GM03348 (cell line): Measurements from ENCODE around the gene ADM5.

Source experiments
- DNase-seq: peaks from one replicate; pipeline ENCODE4 v3.0.0; 2012; ENCODE audit warnings: low spot score

ADM5 gene

GRCh38 chr19:49689133-49690078 lies at the start of gene ADM5:
Gene ADM5 (plus strand): TSS chr19:49689594. CDS start chr19:49689838, 244 bp downstream.
- no peak for DNase-seq

- peak; percentile 97 for DNase-seq
Measured at GRCh38 chr19:49640113-49640898, 49.1 kb upstream of the ADM5 start, which contains the start of gene RRAS. Gene RRAS (minus strand): TSS chr19:49640143. CDS start chr19:49640098, 45 bp downstream.

GRCh38 chr19:49641688-49642491 lies 47.5 kb upstream of the ADM5 start, which contains the start of gene SCAF1:
Gene SCAF1 (plus strand): TSS chr19:49642209. CDS start chr19:49645027, 2,818 bp downstream.
- DNase-seq, result peak; percentile 97

GRCh38 chr19:49642492-49643035 lies 46.8 kb upstream of the ADM5 start:
- no peak for DNase-seq

GRCh38 chr19:49643466-49643865 lies 45.9 kb upstream of the ADM5 start:
- no peak for DNase-seq

- DNase-seq, result no peak
Measured at GRCh38 chr19:49645592-49645991, 43.8 kb upstream of the ADM5 start.

- DNase-seq, result no peak
Measured at GRCh38 chr19:49645995-49646394, 43.4 kb upstream of the ADM5 start.

- no peak for DNase-seq
Measured at GRCh38 chr19:49646586-49646985, 42.8 kb upstream of the ADM5 start.

GRCh38 chr19:49651029-49651819 lies 38.2 kb upstream of the ADM5 start:
- DNase-seq, result no peak

GRCh38 chr19:49651820-49652550 lies 37.4 kb upstream of the ADM5 start:
- DNase-seq, result no peak

GRCh38 chr19:49652551-49653465 lies 36.6 kb upstream of the ADM5 start:
- DNase-seq, result no peak

- no peak for DNase-seq
Measured at GRCh38 chr19:49653466-49653806, 36.0 kb upstream of the ADM5 start.

- DNase-seq, result no peak
Measured at GRCh38 chr19:49654581-49654980, 34.8 kb upstream of the ADM5 start.

GRCh38 chr19:49655570-49656455 lies 33.6 kb upstream of the ADM5 start:
- no peak for DNase-seq

- DNase-seq, result no peak
Measured at GRCh38 chr19:49656456-49657109, 32.8 kb upstream of the ADM5 start.

- no peak for DNase-seq
Measured at GRCh38 chr19:49657493-49658138, 31.8 kb upstream of the ADM5 start.

- no peak for DNase-seq
Measured at GRCh38 chr19:49658139-49658517, 31.3 kb upstream of the ADM5 start.
